HL-60 (cell line): ENCODE data around the gene GCM1.
"Not testable (repeated sequence)": the region's sequence is repeated elsewhere in the genome, so short reads cannot be mapped to it uniquely, and the experiment has no call there.

ENCODE experiments used
- DNase-seq, 2 experiments: peaks; one replicate each; pipeline ENCODE4 v3.0.0-alpha.2; 2010 to 2020; ENCODE audit warnings: low read depth in 1 of 2, low spot score in 1 of 2
- H3K27ac ChIP-seq: fragments of 250-450 bp; sonication (Bioruptor Pico); replicated peaks from 2 replicates; pipeline ENCODE4 v1.5.1; 2020; ENCODE audit warnings: mild to moderate bottlenecking, moderate library complexity
- H3K27me3 ChIP-seq: fragments of 250-450 bp; sonication (Bioruptor Pico); 2 replicates; pipeline ENCODE4 v1.5.1; 2021; ENCODE audit warnings: mild to moderate bottlenecking, moderate library complexity; ENCODE audit not compliant: insufficient read depth, poor library complexity, severe bottlenecking
- H3K4me3 ChIP-seq: replicated peaks from 2 replicates; pipeline ENCODE4 v1.5.1; 2011; ENCODE audit warnings: mild to moderate bottlenecking, control low read depth, low read length; ENCODE audit not compliant: insufficient read depth
- CTCF ChIP-seq: IDR thresholded peaks from one replicate; pipeline ENCODE4 v1.5.1; 2011; ENCODE audit warnings: low read length, control low read depth, inconsistent platforms; ENCODE audit not compliant: insufficient read depth
- GABPA ChIP-seq: IDR thresholded peaks from 2 replicates; pipeline ENCODE4 v1.6.1; 2012; ENCODE audit warnings: low read depth
- POLR2AphosphoS5 ChIP-seq: IDR thresholded peaks from 2 replicates; pipeline ENCODE4 v1.6.1; 2012; ENCODE audit warnings: low read depth
- REST ChIP-seq: IDR thresholded peaks from 2 replicates; pipeline ENCODE4 v1.6.1; 2012; ENCODE audit warnings: low read depth; ENCODE audit not compliant: insufficient replicate concordance
- SPI1 ChIP-seq: IDR thresholded peaks from 2 replicates; pipeline ENCODE4 v1.6.1; 2012; ENCODE audit warnings: low read depth, mild to moderate bottlenecking, borderline replicate concordance

The GCM1 gene

GRCh38 chr6:53162606-53163005 is 14.0 kb upstream of the GCM1 start:
- no peak overlapping the region for H3K4me3 ChIP-seq

GRCh38 chr6:53161481-53162009 is 12.9 kb upstream of the GCM1 start:
- Histone ChIP-seq H3K4me3 (no peak overlapping the region), H3K27me3 (no peaks in the 10 kb centered on the region), H3K27ac (no peak overlapping the region)
- no peak for TF ChIP-seq CTCF
- TF ChIP-seq SPI1: no peak
- no peak for TF ChIP-seq GABPA
- TF ChIP-seq REST: no peak
- no peak for TF ChIP-seq POLR2AphosphoS5
- no peak for DNase-seq

More at GRCh38 chr6:53162606-53163005, 14.0 kb upstream of the GCM1 start:
- no peaks in the 10 kb centered on the region for H3K27me3 ChIP-seq
- no peak overlapping the region for H3K27ac ChIP-seq
- TF ChIP-seq GABPA: 0 out of 2 replicates have a peak, but pooled peaks have one; percentile 12
- no peak for TF ChIP-seq SPI1
- peak in 1 of 2 experiments; percentile 21 for DNase-seq

- Histone ChIP-seq H3K27me3 (no peaks in the 10 kb centered on the region), H3K4me3 (no peak overlapping the region), H3K27ac (no peak overlapping the region)
- DNase-seq: no peak
- TF ChIP-seq CTCF: no peak
- TF ChIP-seq REST: no peak
- no peak for TF ChIP-seq GABPA
- no peak for TF ChIP-seq SPI1
- TF ChIP-seq POLR2AphosphoS5: no peak
Observed at GRCh38 chr6:53159558-53159957, 10.9 kb upstream of the GCM1 start.

- not testable (repeated sequence) for H3K4me3 ChIP-seq, H3K27me3 ChIP-seq, DNase-seq, H3K27ac ChIP-seq
Observed at GRCh38 chr6:53158076-53158475, 9.4 kb upstream of the GCM1 start.

GRCh38 chr6:53155279-53155678 is 6.6 kb upstream of the GCM1 start:
- not testable (repeated sequence) for H3K27me3 ChIP-seq, H3K27ac ChIP-seq, DNase-seq, H3K4me3 ChIP-seq
